Stimulated activated CD4-positive, alpha-beta T cell treated with anti-CD3 and anti-CD28 coated beads, Interleukin-2, amount 100 ng/mL, for 48 hours (primary cell): ENCODE measurements around the gene CCN6.
A peak's percentile ranks its signal among the peaks of the same experiment; 100 is the strongest.

Experiments
- DNase-seq, 2 donors: peaks; one replicate each; pipeline ENCODE4 v3.0.0-alpha.2; 2020

CCN6 gene

GRCh38 chr6:112054001-112054400, at the start of gene CCN6:
CCN6 (plus strand) TSS chr6:112054104; CDS start chr6:112054358, 254 bp downstream.
- no peak for DNase-seq

- DNase-seq, result no peak
Observed at GRCh38 chr6:112004201-112005012, 49.5 kb upstream of the CCN6 start.

GRCh38 chr6:112005013-112005371, 48.9 kb upstream of the CCN6 start:
- DNase-seq, result no peak

- no peak for DNase-seq
Observed at GRCh38 chr6:112007254-112007653, 46.6 kb upstream of the CCN6 start.

- DNase-seq, result no peak
Observed at GRCh38 chr6:112007805-112008204, 46.1 kb upstream of the CCN6 start.

GRCh38 chr6:112008482-112008881, 45.4 kb upstream of the CCN6 start:
- DNase-seq, result no peak

- DNase-seq, result no peak
Observed at GRCh38 chr6:112010328-112010727, 43.6 kb upstream of the CCN6 start.

GRCh38 chr6:112013051-112013450, 40.9 kb upstream of the CCN6 start:
- DNase-seq, result no peak

GRCh38 chr6:112014483-112014882, 39.4 kb upstream of the CCN6 start:
- no peak for DNase-seq

GRCh38 chr6:112015725-112016124, 38.2 kb upstream of the CCN6 start:
- no peak for DNase-seq

GRCh38 chr6:112016320-112016719, 37.6 kb upstream of the CCN6 start:
- peak; percentile 62 to 67 for DNase-seq

- no peak for DNase-seq
Observed at GRCh38 chr6:112017169-112017568, 36.7 kb upstream of the CCN6 start.

- DNase-seq, result no peak
Observed at GRCh38 chr6:112017760-112018537, 36.0 kb upstream of the CCN6 start.

- DNase-seq, result no peak
Observed at GRCh38 chr6:112018619-112019416, 35.1 kb upstream of the CCN6 start.

- no peak for DNase-seq
Observed at GRCh38 chr6:112019589-112019988, 34.3 kb upstream of the CCN6 start.

GRCh38 chr6:112021691-112022310, 32.1 kb upstream of the CCN6 start:
- no peak for DNase-seq

GRCh38 chr6:112022749-112023148, 31.2 kb upstream of the CCN6 start:
- DNase-seq, result no peak

- no peak for DNase-seq
Observed at GRCh38 chr6:112024464-112024863, 29.4 kb upstream of the CCN6 start.

GRCh38 chr6:112026933-112027332, 27.0 kb upstream of the CCN6 start:
- no peak for DNase-seq

- DNase-seq, result no peak
Observed at GRCh38 chr6:112027942-112028674, 25.8 kb upstream of the CCN6 start.

GRCh38 chr6:112029045-112029822, 24.7 kb upstream of the CCN6 start:
- peak; percentile 80 to 83 for DNase-seq
